NOMO-1 treated with DMSO at 0.1 percent for 48 hours (cell line): Measurements from ENCODE around the gene CDC25A.
A peak's percentile ranks its signal among the peaks of the same experiment; 100 is the strongest.

Source experiments
- DNase-seq: peaks from one replicate; lab custom pipeline; 2025; ENCODE audit not compliant: unreplicated experiment; lab: John Stamatoyannopoulos, UW

CDC25A gene

GRCh38 chr3:48196611-48197010 is 8.4 kb upstream of the CDC25A start:
- DNase-seq, result no peak

GRCh38 chr3:48194446-48195071 is 6.3 kb upstream of the CDC25A start:
- DNase-seq, result peak; percentile 32

- DNase-seq, result no peak
Measured at GRCh38 chr3:48190911-48191310, 2.7 kb upstream of the CDC25A start.

GRCh38 chr3:48189321-48189720 is 1.1 kb upstream of the CDC25A start:
- DNase-seq, result no peak

GRCh38 chr3:48187579-48188265 is 495 bp downstream of the CDC25A start:
- peak; percentile 28 for DNase-seq

GRCh38 chr3:48187301-48187578 is 977 bp downstream of the CDC25A start:
- peak; percentile 2 for DNase-seq

- DNase-seq, result peak; percentile 0
Measured at GRCh38 chr3:48186631-48187300, 1.5 kb downstream of the CDC25A start.

GRCh38 chr3:48185129-48185528 is 3.1 kb downstream of the CDC25A start:
- no peak for DNase-seq

GRCh38 chr3:48184299-48184698 is 3.9 kb downstream of the CDC25A start:
- DNase-seq, result no peak

GRCh38 chr3:48180531-48181253 is 7.5 kb downstream of the CDC25A start:
- no peak for DNase-seq

GRCh38 chr3:48180021-48180420 is 8.2 kb downstream of the CDC25A start:
- no peak for DNase-seq

GRCh38 chr3:48178072-48178471 is 10.1 kb downstream of the CDC25A start:
- DNase-seq, result no peak

GRCh38 chr3:48157950-48158376 is 30.3 kb downstream of the CDC25A start:
- DNase-seq, result peak; percentile 12

- DNase-seq, result no peak
Measured at GRCh38 chr3:48157202-48157840, 30.9 kb downstream of the CDC25A start.

GRCh38 chr3:48156163-48156562 is 32.1 kb downstream of the CDC25A start:
- DNase-seq, result no peak

GRCh38 chr3:48155122-48155521 is 33.1 kb downstream of the CDC25A start:
- no peak for DNase-seq

- DNase-seq, result no peak
Measured at GRCh38 chr3:48151807-48152427, 36.3 kb downstream of the CDC25A start.

GRCh38 chr3:48151058-48151806 is 37.0 kb downstream of the CDC25A start:
- DNase-seq, result peak; percentile 54

GRCh38 chr3:48143992-48144391 is 44.2 kb downstream of the CDC25A start:
- DNase-seq, result no peak

GRCh38 chr3:48143567-48143966 is 44.6 kb downstream of the CDC25A start:
- DNase-seq, result no peak
